Measurements from ENCODE around the gene AKAP8L. TPM values are rescaled to one million over a fixed set of nuclear protein-coding genes. Genes with fewer than 3 reads are reported as not detected.
"Not testable (repeated sequence)": the region's sequence is repeated elsewhere in the genome, so short reads cannot be mapped to it uniquely, and the experiment has no call there.

The AKAP8L gene
- total RNA-seq, 1 donor from 2014 or later, result 33.0 TPM

DNA sequence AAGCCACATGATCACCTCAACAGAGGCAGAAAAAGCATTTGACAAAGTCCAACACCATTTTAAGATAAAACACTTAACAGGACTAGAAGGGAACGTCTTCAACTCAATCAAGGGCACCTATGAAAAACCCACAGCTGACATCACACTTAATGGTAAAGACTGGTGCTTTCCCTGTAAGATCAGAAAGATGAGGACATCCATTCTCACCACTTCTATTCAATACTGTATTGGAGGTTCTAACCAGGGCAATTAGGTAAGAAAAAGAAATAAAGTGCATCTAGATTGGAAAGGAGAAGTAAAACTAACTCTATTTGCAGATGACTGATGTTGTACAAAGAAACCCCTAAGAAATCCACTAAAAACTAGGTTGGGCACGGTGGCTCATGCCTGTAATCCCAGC lies 28.0 kb downstream of the AKAP8L start:
- DNase-seq (ENCODE audit: low read depth in 2 of 2), result no peak

DNA sequence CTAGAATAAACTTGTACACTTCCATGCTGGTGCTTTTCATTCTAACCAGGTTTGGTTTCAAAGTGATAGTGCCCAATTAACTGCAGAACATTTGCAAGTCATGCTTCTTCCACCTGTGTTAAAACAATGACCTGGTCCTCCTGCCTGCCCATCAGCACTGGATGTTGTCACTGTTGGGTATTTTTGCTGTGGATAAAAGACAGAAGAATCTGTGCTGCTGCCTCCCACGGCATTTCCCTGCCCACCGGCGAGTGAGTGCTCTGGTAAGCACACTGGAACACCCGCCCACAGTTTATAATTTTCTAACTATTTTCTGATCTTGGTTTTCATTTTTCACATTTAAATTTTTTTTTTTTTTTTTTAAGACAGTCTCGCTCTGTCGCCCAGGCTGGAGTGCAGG lies 36.9 kb downstream of the AKAP8L start:
- no peak for DNase-seq (ENCODE audit: low read depth in 2 of 2)

DNA sequence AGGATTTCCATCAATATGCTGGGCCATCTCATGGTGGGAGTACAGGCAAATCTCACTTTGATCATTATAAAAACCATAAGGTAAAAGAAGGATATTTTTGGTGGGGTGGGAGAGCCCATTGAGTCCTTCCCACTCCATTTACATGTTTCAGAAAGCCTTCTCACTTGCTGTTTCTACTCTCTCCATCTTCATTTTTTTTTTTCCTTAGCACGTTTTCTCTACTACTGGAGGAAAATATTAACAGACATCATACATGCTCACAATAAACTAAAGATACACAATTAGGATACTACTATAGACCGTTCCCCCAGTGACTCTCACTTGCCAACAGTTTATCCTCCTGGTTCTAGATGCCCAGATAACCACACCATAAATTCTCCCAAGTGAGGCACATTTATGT lies 37.4 kb downstream of the AKAP8L start:
- no peak for DNase-seq (ENCODE audit: low read depth in 2 of 2)

DNA sequence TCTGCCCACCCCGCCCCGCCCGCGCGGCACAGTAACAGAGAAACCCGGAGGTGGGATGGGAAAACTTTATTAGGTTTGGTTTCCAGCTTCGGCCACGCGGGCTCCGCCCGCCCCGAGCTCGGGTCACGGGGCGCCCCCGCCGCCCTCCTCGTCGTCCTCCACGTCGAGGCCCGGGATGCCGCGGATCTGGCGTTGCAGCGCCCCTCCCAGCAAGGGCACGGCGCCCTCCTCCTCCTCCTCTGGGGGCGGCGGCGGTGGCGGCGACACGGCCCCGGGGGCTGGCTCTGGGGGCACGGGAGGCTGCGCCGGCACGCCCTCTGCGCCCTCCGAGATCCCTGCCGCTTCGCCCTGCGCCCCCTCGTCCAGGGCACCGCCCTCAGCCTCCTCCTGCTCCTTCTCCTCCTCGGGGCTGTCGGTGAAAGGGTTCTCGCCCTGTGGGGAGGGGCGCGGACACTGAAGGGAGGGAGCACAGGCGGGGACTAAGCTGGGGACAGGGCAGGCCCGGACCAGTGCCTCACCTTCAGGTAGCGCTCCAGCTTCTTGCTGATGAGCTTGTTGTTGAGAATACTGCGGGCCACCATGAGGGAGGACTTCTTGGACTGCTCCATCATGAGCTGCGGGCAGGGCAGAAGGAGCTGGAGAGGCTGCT lies 38.7 kb downstream of the AKAP8L start:
- DNase-seq (ENCODE audit: low read depth in 2 of 2), result peak in 1 of 2 donors; percentile 58

DNA sequence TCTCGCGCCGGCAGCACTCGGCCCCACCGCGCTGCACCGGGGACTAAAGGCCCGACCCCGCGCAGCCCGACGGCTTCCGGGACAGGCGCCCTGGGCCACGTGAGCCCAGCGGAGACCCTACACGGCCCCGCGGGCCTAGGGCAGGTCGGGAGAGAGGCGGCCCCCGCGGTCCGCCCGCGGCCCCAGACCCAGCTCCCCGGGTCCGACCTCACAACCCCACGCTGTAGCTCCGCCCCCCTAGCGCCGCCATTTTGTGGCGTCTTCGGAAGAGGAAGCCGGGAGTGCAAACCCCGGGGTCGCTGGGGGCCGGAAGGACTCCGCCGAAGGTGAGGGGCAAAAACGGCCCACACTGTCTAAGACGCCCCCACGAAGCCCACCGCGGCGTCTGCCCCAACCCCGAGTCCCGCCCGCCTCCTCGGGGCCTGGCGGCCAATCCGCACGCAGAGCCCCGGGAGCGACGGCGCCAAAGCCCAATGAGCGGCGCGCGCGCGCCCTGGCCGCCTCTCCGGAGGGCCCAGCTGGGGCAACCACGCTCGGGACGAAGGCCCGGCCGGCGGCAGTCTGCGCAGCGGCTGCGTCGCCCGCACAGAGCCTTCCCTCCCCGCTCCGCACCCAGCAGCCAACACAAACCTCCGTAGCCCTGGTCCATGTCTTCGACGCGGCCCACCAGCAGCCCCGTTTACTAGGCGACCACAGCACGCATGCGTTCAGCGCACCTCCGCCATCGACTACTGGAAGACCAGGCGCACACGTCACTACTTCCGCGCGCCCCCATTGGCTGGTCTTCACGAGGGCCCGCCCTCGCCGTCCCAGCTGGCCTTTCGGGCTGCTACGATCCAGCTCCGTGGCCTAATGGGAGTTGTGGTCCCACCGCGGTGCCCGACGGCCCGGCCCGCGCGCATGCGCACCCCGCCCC lies 39.4 kb downstream of the AKAP8L start, which contains the start of gene AKAP8:
TSS of gene AKAP8 (minus strand) at position 705 of the 916 bp plus-strand sequence. CDS start at position 649, 56 bp downstream.
- peak; percentile 95 to 99 for DNase-seq (ENCODE audit: low read depth in 2 of 2)

DNA sequence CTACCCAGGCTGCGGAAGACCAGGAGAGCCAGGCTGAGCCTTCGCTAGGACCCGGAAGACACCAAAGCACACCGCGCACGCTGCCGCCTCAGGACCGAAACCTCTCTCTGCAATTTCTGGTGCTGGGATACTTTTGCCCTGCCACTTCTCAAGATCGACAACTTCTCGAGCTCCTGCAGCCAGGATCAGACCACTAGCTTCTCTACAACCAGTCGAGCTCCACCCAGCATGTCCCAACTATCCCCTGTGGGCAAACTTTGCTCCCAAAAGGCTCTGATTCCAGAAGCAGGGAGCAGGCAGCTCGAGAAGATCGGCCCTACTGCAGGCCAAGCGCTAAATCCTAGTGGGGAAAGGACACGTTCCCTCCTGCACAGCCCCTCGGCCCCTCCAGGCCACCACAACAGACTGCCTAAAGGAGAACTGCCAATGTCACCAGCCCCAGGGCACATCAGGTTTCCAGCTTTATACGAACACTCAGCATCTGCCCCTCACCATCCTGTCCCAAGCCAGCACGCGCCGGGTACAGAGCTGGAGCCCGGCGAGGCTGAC lies 40.2 kb downstream of the AKAP8L start:
- DNase-seq (ENCODE audit: low read depth in 2 of 2), result peak in 1 of 2 donors; percentile 50

DNA sequence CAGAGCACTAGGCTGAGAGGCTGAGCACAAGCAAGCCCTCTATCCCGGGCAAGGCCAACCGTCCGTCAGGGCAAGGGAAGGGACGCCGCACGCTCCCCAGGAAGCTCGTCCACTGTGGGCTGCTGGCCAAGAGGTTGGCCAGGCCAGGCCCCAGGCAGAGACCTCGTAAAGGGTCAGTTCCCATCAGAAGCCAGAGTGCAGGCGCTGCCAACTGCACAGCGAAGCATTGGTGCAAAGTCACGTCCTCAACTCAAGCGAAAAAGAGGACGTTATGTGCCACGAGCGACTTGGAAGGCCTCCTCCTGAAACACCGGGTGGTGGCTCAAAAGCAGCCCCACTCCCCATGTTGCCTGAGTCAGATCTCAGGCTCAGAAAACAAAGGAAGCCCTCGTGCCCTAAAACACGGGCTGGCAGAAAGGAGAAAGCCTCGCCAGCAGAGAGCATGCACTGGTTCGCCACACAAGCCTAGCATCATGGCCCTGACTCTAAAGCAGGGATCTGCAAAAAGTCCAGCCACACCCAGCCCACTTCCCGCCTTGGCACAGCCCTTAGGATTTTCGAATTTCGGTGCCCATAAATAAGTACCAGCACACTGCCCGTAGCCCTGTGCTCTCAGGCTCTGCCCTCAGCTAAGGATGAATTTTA lies 43.9 kb downstream of the AKAP8L start:
- DNase-seq (ENCODE audit: low read depth in 2 of 2), result peak; percentile 74 to 79

DNA sequence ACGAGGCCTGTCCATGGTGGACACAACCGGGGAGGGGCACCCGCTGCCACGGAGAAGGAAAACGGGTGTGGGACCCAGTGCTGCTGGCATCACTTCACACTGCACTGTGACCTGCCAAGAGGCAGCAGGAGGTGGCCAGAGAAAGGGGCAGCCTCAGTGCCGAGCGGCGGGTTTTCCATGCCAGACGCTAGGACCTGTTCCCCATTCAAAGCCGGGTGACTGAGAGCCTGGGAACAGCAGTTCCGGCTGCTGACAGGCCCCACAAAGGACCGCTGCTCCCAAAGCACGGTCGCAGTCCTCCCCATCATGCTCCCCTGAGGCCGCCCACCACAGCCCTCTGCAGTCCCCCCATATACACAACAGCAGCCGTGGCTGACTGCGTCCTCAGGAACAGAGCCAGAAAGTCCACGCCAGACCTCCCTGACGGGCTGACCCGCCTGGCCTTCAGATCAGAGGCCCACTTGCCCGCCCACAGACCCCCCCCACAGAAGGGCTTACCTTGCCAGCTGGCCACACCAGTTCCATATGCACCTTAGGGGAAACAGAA lies 44.6 kb downstream of the AKAP8L start:
- no peak for DNase-seq (ENCODE audit: low read depth in 2 of 2)

DNA sequence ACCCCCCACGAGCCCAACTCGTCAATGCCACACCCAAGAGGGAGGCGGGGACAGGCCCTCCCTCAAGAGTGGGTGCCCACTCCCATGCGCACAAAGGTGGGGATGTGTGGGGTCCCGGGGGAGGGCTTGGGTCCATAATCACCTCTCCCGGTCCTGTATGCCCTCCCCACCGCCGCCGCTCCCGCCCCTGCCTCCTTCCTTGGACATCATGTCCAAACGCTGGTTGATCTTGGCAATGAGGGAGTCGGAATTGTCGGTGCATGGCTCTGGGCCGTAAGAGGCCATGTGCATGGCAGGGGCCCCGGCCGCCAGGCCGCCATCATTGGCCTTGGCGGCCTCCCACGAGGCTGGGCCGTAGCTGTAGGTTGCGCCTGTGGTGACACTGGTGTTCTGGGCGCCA lies 45.1 kb downstream of the AKAP8L start:
- no peak for DNase-seq (ENCODE audit: low read depth in 2 of 2)

DNA sequence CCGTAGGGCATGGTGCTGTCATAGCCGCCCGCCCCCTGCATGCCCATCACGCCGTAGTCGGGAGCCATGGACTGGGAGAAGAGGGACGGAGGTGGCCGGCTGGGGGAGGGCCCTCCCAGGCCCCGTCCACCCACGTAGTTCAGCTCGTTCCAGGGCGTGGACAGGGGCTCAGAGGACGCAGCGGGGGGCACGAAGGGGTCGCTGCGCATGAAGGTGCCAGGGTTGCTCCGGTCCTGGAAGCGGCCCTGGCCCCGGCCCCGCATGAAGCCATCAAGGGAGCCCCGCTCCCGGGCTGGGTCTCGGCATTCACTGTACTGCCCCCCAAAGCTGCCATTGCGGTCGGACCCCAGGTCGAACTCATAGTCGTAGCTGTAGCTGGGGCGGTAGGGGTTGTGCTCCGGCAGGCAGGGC lies 45.9 kb downstream of the AKAP8L start:
- no peak for DNase-seq (ENCODE audit: low read depth in 2 of 2)

DNA sequence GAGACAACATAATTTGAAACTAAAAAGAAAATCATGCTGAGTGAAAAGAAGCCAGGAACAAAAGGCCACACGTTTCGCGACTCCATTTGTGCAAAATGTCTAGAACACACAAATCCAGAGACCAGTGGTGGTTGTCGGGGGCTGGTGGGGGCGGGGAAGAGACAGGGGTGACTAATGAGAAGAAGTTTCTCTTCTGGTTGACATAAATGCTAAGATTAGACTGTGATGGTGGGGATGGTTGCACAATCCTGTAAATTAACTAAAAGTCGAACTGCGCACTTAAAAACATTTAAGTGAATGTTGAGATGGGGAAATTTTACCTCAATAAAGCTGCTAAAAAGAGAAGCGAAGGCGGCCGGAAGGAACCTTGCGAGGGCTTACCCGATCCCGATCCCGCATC lies 46.3 kb downstream of the AKAP8L start:
- DNase-seq (ENCODE audit: low read depth in 2 of 2), result no peak

DNA sequence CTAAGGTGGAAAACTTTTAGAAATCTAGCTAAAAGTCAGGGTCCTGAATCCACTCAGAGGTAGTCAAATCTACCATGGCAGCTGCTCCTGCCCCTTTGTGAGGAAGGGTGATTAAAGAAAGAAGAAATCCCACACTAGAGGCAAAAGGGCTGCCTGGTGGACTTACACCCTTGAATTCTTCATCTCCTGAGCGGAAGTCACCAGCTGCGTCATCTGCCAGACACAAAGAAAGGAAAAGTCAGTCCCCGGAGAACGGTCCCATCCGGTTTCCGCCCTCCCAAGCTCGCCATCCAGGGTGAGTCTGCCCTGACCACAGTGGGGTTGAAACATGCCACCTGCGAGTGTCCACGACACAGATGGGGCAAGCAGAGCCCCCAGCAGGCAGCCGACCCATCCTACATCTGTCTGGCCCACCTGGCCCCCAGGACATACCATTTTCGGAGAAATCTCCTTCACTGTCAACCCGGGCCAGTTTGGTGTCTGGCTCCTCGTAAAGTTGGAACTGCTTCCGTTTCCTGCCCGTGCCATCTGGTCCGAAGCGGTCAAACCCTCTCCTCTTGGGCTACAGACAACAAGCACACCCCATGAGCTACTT lies 46.9 kb downstream of the AKAP8L start:
- DNase-seq (ENCODE audit: low read depth in 2 of 2), result peak in 1 of 2 donors; percentile 42

DNA sequence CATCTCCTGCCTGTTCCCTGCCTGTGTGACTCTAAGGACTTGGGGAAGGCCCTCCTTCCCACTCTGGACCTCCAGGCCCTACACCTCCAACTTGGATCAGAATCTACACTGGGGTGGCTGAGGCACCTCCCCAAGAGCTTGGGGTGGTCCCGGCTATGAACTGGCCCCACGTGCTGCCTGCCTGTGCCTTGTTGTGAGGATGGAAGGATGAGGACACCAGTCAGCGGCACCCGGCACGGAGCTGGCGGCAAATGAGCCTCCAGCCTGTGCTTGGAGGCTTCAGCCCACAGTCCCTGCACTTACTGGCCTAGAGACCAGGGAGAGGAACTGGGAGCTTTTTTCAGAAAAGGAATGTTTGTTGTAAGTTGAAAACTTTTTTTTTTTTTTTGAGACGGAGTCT lies 47.7 kb downstream of the AKAP8L start:
- no peak for DNase-seq (ENCODE audit: low read depth in 2 of 2)

DNA sequence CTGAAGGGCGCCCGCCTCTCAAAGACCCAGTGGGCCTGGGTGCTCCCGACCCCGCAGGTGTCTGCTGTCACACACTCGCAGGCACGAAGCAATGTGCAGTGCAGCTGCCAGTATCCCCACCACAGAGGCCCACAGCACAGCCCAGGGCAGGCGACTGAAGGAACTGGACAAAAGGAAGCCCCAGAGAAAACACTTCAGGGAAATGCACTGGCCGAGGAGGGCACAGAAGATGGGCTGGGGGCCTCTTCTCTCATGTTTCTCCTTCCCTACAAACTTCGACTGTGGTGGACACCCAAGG lies 49.2 kb downstream of the AKAP8L start:
- no peak for DNase-seq (ENCODE audit: low read depth in 2 of 2)

DNA sequence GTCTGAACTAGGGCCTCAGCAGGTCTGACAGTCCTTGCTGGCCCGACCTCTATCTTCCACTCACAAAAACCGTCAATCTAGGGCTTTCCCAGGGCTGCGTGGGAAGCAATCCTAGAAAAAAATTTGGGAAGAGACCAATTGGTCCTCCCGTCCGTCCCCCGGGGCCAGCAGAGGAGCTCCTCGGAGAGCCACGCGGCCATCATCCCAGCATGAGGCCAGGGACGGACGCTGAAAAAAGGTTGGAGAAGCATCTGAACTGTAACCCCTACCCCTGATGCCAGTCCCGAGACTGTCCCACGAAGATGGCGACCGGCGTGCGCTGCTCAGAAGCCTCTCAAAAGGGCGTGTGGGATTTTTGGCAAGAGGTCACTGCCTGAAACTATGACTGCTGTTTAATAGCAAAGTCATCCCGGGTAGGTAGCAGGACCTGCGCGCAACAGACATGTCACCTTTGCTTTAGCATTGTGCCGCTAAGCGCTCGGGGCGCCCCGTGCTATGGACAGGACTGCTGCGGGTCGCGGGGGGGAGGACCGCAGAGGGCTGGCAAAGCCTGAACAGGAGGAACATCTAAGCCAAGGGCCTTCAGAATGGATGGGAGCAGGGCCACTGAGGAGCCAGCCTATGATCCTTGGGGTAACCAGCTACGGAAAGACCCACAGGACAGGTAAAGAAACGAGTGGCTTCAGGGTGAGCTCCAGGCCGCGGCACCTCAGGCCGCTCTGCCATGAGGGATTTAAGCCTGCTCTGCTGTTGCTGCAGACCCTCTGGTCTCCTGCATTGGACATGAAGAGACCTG lies 49.8 kb downstream of the AKAP8L start:
- no peak for DNase-seq (ENCODE audit: low read depth in 2 of 2)

DNA sequence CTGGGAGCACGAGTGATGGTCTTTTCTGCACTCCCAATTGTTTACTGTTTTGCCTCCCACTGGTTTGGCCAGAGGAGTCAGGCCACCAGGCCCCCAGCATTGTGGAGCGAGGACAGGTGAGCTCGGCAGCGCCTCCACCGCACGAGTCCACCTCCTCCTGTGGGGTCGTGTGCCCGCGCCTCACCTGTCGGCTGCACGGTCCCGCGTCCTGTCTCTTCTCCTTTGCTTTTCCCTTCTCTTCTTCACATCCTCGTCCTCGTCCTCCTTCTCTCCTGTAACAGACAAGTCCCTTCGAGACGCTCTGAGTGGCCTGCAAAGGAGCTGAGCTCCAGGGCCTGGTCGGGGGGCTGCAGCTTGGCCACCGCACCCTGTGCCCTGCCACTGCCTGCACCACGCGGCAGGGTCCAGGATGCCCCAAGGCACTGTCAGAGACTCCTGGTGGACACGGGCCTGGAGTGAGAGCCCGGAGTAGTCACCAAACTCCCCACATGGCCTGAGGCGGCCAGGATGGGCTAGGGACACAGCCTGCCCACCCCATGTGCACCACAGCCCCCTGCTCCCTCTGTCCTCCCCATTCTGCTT lies 50.6 kb downstream of the AKAP8L start:
- no peak for DNase-seq (ENCODE audit: low read depth in 2 of 2)

DNA sequence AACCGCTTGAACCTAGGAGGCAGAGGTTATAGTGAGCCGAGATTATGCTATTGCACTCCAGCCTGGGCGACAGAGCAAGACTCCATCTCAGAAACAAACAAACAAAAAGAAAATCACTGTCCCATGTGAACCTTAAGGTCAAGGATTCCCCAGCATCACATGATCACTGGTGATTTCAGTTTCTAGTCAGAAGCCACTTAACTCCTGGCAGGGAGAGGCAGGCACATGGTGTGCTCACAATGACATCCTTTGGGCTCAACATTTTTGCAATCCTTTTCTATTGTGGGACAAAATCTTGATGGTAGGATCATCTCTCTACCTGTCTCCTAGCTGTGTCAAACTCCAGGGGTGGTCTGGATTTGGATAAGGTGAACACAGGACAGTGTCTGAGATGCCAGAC lies 51.3 kb downstream of the AKAP8L start:
- DNase-seq (ENCODE audit: low read depth in 2 of 2), result no peak

DNA sequence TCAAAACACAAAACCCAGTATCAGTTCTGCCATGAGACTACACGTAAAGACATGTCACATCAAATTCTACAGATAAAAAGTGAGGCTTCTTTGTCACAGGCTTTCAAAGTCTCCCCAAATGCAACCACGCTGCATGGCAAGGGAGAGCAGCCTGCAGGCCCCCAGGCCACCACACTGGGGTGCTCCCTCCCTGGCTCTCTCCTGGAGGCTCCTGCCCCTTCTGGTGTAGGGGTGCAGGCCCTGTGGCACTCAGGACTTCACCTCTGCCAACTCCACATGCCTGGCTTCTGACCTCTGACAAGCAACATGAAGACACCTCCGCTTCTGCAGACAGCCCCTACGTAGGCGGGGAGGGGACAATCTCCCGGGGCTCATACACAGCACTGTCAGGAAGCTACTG lies 53.5 kb downstream of the AKAP8L start:
- DNase-seq (ENCODE audit: low read depth in 2 of 2), result no peak

DNA sequence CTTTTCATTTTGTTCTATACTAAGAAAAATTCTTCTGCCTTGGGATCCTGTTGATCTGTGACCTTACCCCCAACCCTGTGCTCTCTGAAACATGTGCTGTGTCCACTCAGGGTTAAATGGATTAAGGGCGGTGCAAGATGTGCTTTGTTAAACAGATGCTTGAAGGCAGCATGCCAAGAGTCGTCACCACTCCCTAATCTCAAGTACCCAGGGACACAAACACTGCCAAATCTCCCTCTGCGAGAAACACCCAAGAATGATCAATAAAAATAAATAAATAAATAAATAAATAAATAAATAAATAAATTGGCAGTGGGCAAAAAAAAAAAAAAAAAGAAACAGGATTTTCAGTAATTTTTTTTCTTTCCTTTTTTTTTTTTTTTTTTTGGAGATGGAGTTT lies 55.0 kb downstream of the AKAP8L start:
- DNase-seq (ENCODE audit: low read depth in 2 of 2), result not testable (repeated sequence)

DNA sequence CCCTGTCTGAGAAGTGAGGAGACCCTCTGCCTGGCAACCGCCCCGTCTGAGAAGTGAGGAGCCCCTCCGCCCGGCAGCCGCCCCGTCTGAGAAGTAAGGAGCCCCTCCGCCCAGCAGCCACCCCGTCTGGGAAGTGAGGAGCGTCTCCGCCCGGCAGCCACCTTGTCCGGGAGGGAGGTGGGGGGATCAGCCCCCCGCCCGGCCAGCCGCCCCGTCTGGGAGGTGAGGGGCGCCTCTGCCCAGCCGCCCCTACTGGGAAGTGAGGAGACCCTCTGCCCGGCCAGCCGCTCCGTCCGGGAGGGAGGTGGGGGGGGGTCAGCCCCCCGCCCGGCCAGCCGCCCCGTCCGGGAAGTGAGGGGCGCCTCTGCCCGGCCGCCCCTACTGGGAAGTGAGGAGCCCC lies 55.7 kb downstream of the AKAP8L start:
- DNase-seq (ENCODE audit: low read depth in 2 of 2), result not testable (repeated sequence)

Data from dermis microvascular lymphatic vessel endothelial cell (primary cell).